Measurements from ENCODE around the gene ELL. TPM values are rescaled to one million over a fixed set of nuclear protein-coding genes. Genes with fewer than 3 reads are reported as not detected.
"Not testable (repeated sequence)": the region's sequence is repeated elsewhere in the genome, so short reads cannot be mapped to it uniquely, and the experiment has no call there.

ELL gene
- total RNA-seq, 1 donor from 2014 or later: 12.3 TPM

DNA sequence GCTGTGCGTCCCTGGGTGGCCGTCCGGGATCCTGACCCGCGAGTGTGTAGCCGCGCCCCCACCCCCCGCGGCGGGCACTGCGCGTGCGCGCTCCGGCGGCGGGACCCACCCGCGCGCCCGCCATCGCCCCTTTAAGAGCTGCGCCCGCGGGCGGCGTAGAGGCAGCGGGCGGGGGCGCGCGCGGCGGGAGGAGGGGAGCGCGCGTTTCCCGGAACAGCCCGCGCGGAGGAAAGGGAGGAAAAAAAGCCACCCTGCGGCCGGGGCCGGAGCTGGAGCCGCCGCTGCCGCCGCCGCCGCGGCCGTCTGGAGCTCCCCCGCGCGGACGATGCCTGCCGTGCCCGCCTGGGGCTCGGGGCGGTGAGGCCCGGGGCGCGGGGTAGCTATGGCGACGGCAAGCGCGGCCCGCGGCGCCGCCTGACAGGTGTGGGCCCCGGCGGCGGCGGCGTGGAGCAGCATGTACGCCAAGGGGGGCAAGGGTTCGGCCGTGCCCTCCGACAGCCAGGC lies 102.6 kb downstream of the ELL start, which contains the start of gene SSBP4:
Gene SSBP4, plus strand, starts transcription at position 204 of the 504 bp plus-strand sequence. Its CDS starts 251 bp downstream, at position 455.
- DNase-seq: peak; percentile 89

GRCh38 chr19:18418483-18419194 lies 103.2 kb downstream of the ELL start:
- no peak for DNase-seq

- DNase-seq: no peak
These were observed 103.8 kb downstream of the ELL start for GRCh38 chr19:18418029-18418482.

- peak; percentile 87 for DNase-seq
These were observed 104.4 kb downstream of the ELL start for GRCh38 chr19:18417250-18418028.

- peak; percentile 91 for DNase-seq
These were observed 105.1 kb downstream of the ELL start for GRCh38 chr19:18416778-18417249.

DNA sequence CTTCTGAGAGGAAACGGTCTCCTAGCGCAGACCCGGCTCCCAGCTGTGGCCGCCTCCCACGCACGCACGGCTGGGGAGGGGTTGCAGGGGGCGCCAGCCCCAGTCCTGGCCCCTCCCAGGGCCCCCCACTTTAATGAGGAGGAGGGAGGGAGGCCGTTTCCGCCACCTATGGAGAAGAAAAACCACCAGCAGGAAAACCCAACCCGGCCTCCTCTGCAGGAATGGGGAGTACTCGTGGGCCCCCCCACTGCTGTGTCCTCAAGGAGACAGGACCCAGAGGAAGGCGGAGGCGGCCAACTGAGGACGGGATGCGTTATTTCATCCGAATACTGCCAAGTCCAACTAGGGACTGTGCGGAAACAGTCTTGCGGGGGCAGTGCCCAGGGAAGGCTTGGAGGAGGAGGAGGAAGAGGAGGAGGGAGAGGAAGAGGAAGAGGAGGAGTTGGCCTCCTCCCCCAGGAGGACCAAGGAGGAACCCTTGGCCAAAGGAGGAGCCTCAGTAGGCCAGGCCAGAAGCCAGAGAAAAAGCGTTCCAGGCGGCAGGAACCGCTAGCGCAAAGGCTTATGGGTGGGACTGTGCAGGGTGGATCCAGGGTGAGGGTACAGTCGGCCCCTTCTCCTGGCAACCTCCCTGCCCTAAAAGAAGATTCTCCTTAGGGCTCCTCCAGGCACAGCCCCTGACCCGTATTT lies 106.5 kb downstream of the ELL start:
- peak; percentile 85 for DNase-seq

DNA sequence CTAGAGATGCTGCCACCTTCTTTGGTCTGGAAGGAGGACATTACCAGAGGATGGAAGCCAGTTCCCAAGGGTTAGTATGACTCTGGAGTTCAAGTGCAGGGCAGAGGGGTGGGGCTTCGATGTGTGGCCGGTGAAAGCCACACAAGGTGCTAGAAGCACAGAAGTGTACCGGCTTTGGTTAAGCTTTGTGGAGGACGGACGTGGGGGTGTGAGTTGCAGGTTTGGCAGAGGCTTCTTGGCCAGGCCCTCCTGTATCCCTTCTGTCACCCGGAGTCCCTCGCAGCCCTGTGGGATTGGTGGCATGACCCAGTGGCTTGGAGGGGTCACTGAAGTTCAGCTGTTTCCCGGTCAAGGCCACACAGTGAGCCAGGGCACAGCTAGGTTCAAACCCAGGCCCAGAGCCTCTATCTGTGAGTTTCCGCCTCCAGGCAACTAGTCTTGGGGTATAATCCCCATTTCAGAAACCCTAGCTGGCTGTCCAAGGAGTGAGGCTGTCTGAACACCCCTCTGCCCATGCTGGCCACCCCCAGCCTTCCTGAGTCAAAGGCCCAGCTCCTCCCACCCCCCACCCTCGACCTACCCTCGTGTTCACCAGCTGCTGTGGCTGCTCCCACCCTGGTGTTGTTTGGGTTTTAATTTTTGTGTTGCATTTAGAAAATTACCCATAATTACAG lies 107.2 kb downstream of the ELL start:
- DNase-seq: no peak

- DNase-seq: no peak
These were observed 109.1 kb downstream of the ELL start for GRCh38 chr19:18412610-18413239.

DNA sequence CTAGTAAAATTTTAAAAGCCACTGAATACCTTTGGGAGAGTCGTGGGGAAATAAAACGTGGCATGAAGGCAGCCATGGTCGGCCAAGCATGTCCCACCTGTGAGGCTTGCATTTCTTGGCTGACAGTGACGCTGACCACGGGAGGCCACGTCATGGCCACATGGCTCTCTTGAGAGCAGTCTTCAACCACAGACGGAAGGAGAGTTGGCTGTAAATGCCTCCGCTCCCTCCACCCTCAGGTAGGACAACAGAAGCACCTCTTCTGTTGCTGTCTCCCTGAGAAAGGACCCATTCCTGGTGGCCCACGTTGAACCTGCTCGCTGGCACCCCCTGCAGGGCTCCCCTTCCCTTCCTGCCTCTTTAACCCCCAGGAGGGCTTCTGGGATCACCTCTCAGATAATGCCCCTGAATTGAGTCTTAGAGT lies 113.8 kb downstream of the ELL start:
- DNase-seq: peak; percentile 64

DNA sequence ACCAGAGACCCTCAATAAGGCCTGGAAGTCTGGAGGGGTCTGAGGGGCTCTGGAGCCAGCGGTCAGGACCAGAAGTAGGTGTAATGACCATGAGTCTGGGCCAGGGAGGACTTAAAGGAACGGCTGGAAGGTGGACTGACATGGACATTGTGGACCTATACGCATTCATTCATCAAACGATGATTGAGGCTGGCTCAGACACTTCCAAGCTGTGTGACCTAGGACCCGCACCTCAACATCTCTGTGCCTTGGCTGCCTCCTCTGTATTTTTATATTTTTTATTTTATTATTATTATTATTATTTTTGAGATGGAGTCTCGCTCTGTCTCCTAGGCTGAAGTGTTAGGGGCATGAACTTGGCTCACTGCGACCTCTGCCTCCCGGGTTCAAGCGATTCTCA lies 115.1 kb downstream of the ELL start:
- DNase-seq: no peak

DNA sequence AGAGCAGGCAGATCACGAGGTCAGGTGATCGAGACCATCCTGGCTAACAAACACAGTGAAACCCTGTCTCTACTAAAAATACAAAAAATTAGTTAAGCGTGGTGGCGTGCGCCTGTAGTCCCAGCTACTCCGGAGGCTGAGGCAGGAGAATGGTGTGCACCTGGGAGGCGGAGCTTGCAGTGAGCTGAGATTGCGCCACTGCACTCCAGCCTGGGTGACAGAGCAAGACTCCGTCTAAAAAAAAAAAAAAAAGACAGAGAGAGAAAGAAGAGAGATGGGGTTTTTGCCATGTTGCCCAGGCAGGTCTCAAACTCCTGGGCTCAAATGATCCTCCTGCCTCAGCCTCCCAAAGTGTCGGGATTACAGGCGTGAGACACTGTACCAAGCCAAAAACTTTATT lies 116.1 kb downstream of the ELL start:
- not testable (repeated sequence) for DNase-seq

- not testable (repeated sequence) for DNase-seq
These were observed 119.2 kb downstream of the ELL start for GRCh38 chr19:18402455-18403248.

DNA sequence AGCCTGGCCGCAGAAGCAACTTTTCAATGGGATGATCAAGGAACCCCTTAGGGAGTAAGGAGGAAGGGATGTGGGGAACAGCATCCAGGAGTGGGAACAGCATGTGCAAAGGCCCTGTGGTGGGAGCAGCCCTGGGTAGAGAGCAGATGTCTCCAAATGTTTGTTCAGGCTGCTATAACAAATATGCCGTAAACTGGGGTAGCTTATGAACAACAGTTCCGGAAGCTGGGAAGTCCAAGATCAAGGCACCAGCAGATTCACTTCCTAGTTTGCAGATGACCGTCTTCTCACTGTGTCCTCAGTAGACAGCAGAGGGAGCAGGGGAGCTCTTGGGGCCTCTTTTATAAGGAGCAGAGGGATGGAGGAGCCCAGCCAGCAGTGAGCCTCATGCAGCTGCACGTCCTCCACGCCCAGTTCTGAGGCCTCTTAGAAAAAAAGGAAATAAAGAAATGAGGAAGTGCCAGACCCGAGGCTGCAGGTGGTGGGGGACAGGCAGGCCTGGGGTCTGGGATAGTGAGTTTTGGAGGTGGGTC lies 120.2 kb downstream of the ELL start:
- peak; percentile 62 for DNase-seq

DNA sequence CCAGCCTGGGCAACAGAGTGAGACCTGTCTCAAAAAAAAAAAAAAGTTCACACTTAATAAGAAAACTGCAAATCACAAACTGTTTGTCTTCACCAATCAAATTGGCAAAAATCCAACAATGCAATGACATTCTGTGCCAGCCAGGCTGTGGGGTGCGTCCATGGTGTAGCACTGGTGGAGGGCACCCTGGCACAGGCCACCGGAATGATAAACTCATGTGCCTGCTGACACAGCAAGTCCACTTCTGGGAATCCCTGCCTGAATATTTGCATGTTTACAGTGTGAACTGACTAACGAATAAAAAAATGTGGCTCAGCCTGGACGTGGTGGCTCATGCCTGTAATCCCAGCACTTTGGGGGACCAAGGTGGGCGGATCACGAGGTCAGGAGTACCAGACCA lies 122.9 kb downstream of the ELL start:
- no peak for DNase-seq

- DNase-seq: no peak
These were observed 124.3 kb downstream of the ELL start, which contains the start of gene LRRC25 for GRCh38 chr19:18397242-18398202. LRRC25 (minus strand) TSS chr19:18397622; CDS start chr19:18396963, 659 bp downstream.

- no peak for DNase-seq
These were observed 125.2 kb downstream of the ELL start for GRCh38 chr19:18396471-18397241.

GRCh38 chr19:18393836-18394235 lies 128.0 kb downstream of the ELL start:
- no peak for DNase-seq

DNA sequence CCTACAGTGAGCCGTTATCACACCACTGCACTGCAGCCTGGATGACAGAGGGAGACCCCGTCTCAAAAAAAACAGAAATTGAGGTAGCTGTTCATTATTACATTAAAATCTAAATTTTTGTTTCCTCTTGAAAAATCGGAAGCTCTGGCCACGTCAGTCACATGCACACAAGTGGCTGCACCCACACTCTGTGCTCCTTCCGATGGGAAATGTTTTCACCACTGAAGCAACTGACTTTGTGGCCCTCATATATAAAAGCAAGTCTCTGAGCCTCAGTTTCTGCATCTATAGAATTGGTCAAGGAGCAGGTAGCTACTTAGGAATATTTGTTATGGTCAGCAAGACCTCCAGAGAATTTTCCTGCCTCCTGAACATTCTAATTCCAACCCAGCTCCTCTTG lies 128.9 kb downstream of the ELL start:
- DNase-seq: no peak
